GM21528 (cell line): ENCODE data around the gene TRIM32.

Experiments
- ATAC-seq: cut with Tn5 transposase; IDR thresholded peaks from one replicate; pipeline ENCODE4 v1.9.1; 2021; ENCODE audit warnings: mild to moderate bottlenecking, moderate library complexity; ENCODE audit not compliant: unreplicated experiment, low FRiP score

TRIM32 gene

DNA sequence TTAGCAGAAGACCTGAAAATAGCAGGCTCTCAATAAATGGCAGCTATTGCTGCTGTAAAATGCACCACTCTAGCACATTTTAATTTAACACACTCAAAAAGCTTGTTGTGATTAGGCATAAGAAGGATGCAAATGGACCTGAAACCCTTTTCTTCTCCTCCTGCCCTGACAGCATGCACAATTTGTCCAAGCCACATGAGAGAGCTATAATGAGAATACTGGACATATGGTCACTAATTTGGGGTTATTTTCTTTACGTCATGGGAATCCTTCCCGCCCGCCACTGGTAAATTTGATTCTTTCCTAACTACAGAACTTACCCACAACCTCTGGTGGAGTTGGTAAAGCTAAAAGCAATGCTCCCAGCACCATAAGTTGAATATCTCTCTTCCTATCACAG, 62.1 kb downstream of the TRIM32 start:
- no peak for ATAC-seq

DNA sequence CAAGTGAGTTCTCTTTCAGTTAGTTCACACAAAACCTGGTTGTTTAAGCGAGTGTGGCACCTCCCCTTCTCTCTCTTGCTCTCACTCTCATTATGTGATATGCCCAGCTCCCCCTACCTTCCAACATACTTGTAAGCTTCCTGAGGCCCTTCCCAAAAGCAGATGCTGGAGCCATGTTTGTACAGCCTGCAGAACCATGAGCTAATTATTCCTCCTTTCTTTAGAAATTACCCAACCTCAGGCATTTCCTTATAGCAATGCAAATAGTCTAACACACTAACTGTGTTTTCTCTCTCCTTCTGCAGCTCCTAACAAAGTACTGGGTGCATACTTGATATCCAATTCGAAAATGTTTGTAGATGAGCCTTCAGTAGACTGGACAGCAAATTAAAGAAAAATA, 62.7 kb downstream of the TRIM32 start:
- no peak for ATAC-seq

DNA sequence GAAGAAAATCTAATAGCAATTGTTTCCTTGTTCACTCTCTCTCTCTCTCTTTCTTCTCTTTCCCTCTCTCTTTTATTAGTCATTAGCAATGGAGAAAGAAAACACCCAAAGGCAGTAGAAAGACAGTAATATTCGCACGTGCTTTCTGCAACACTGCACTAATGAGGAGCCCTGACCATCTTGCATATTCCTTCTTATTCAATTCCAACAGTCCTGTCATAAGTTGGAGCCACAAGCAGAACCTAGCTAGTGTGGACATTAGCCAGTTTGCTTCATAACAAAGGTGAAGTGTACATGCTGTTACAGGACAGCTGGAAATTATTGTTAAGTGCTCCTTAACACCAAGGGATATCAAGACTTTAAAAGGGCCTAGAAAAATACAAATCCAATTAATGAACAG, 63.4 kb downstream of the TRIM32 start:
- no peak for ATAC-seq
